Measurements from ENCODE around the gene GMDS. TPM values are rescaled to one million over a fixed set of nuclear protein-coding genes. Genes with fewer than 3 reads are reported as not detected.

GMDS gene
- total RNA-seq, 1 experiment from 2014 or later, result 27.6 TPM

DNA sequence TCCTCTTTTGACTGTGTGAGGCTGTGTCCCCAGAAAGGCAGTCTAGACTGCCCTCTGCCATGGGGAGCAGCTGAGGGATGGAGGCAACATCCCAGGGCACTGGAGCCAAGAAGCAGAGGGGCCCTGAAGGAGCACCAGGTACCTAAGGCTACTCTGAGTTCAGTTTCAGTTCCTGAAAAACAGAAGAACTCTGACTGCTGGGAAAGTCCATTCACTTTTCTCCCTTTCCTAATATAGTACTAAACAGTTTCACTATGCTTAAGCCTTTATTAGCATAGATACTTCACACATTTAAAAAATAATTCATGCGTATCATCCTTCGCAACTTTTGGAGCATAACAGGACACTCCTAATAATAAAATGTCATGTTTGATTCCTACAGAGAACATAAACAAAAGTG lies 505.7 kb downstream of the GMDS start:
- no peak overlapping the region for H2AK5ac ChIP-seq (ENCODE audit: insufficient read length, low read length)
- no peak overlapping the region for H3K56ac ChIP-seq (ENCODE audit: insufficient read length, low read depth, low read length)
- H3K9ac ChIP-seq (ENCODE audit: extremely low read depth, insufficient read length, low read length), result no peak overlapping the region
- no peaks in the 10 kb centered on the region; the same call in 1 of the 2 replicates for H3K4me1 ChIP-seq (ENCODE audit: insufficient read depth, low read length)
- Mint-ChIP-seq H3K4me1 (no peaks in the 10 kb centered on the region; a peak in 1 of 4 replicates), H3K36me3 (ENCODE audit: insufficient read depth in 1 of 3, low read depth in 3 of 3) (no peaks in the 10 kb centered on the region), H3K9me3 (no peaks in the 10 kb centered on the region), H3K27me3 (ENCODE audit: low read depth) (no peaks in the 10 kb centered on the region), H3K4me3 (no peak overlapping the region), H3K27ac (no peak overlapping the region)
- no peak overlapping the region for H2BK20ac ChIP-seq (ENCODE audit: low read depth, low read length, poor library complexity, severe bottlenecking)
- no peak overlapping the region for H4K8ac ChIP-seq (replicated peaks; ENCODE audit: insufficient read length, low read depth, low read length)
- WGBS (ENCODE audit: extremely low coverage, insufficient read length, low lambda C conversion rate), result no CpG with 5 or more reads among the region's 2 CpGs
- H4K91ac ChIP-seq (ENCODE audit: insufficient read length, low read depth, low read length), result no peak overlapping the region
- H2BK120ac ChIP-seq (ENCODE audit: low read depth, low read length, poor library complexity, severe bottlenecking), result no peak overlapping the region
- H3T11ph ChIP-seq (ENCODE audit: low read length), result no peak overlapping the region
- no peak overlapping the region for H4K5ac ChIP-seq (ENCODE audit: insufficient read length, low read depth, low read length)
- no peak overlapping the region for H3K4me2 ChIP-seq (ENCODE audit: insufficient read depth, insufficient read length, low read length)
- TF ChIP-seq CTCF (conservative IDR thresholded peaks at IDR 0.05), result no peak
- H3K23me2 ChIP-seq (ENCODE audit: insufficient read length, low read depth, low read length, poor library complexity, severe bottlenecking), result no peaks in the 10 kb centered on the region
- no peak overlapping the region for H2AFZ ChIP-seq (ENCODE audit: low read length)
- no peak overlapping the region for H3K23ac ChIP-seq (ENCODE audit: insufficient read length, low read depth, low read length)
- H3K27ac ChIP-seq (ENCODE audit: insufficient read length, low read depth, low read length), result no peak overlapping the region
- DNase-seq, result no peak
- no peak overlapping the region for H3K14ac ChIP-seq (ENCODE audit: insufficient read depth, low read length)
- no peak overlapping the region for H3K18ac ChIP-seq (ENCODE audit: insufficient read length, low read depth, low read length)
- no peak overlapping the region for H3K4ac ChIP-seq (ENCODE audit: low read depth, low read length)
- no peak overlapping the region for H2BK5ac ChIP-seq (ENCODE audit: insufficient read length, low read length)
- no peaks in the 10 kb centered on the region for H3K79me2 ChIP-seq (ENCODE audit: insufficient read depth, low read length)
- H2BK12ac ChIP-seq (ENCODE audit: insufficient read length, low read depth, low read length), result no peak overlapping the region
- H3K79me1 ChIP-seq (ENCODE audit: insufficient read depth, low read depth, low read length, poor library complexity, severe bottlenecking), result no peaks in the 10 kb centered on the region
- H3K9me3 ChIP-seq (ENCODE audit: control insufficient read depth, low read depth, low read length), result no peaks in the 10 kb centered on the region
- no peaks in the 10 kb centered on the region for H3K27me3 ChIP-seq (ENCODE audit: insufficient read depth, low read length)
- no peaks in the 10 kb centered on the region for H4K20me1 ChIP-seq (ENCODE audit: control insufficient read depth, insufficient read depth, insufficient read length)
- no peak overlapping the region for H2BK15ac ChIP-seq (ENCODE audit: low read depth, low read length)
